T-cell (primary cell): ENCODE measurements around the gene ITPR1. TPM values are rescaled to one million over a fixed set of nuclear protein-coding genes. Genes with fewer than 3 reads are reported as not detected.

Source experiments
- ATAC-seq, 4 experiments: fragments of 200-7000 bp in 3 of 4; fragments of 150-1000 bp in 1 of 4; cut with Tn5 transposase; replicated peaks in 1 of 4; 1 replicate in 3 of 4; 2 replicates in 1 of 4; pipeline ENCODE4 v1.10.0; 2021; ENCODE audit warnings: moderate library complexity in 3 of 4, mild to moderate bottlenecking in 2 of 4, moderate number of reproducible peaks in 1 of 4
- CTCF ChIA-PET, 2 donors: fragments of 300-600 bp; sonication (Branson Sonifier 250); formaldehyde crosslinking; loops; one replicate each; lab custom pipeline; 2022; ENCODE audit warnings: antibody characterized with exemption in 2 of 2; lab: Charles Lee
- POLR2A ChIA-PET, 2 donors: fragments of 300-600 bp; sonication (Branson Sonifier 250); formaldehyde crosslinking; loops; one replicate each; lab custom pipeline; 2022; ENCODE audit warnings: antibody characterized with exemption in 2 of 2; lab: Charles Lee
- DNase-seq, 35 experiments: peaks; one replicate each; pipeline versions ENCODE4 v3.0.0 to v3.0.0-alpha.2; 2013 to 2023
- H3K27ac ChIP-seq: one replicate; pipeline ENCODE4 v1.5.1; 2013; ENCODE audit warnings: low read length
- H3K27me3 ChIP-seq, 2 experiments: replicated peaks in 1 of 2; 1 replicate in 1 of 2; 2 replicates in 1 of 2; pipeline versions ENCODE4 v1.6.1 to v1.7.0; 2013; ENCODE audit warnings: low read length in 1 of 2, mixed read lengths in 1 of 2; ENCODE audit not compliant: control insufficient read depth in 2 of 2, insufficient read depth in 2 of 2; ENCODE audit errors: extremely low read depth in 1 of 2
- H3K36me3 ChIP-seq, 2 donors: 1 replicate in 1 of 2; 2 replicates in 1 of 2; pipeline versions ENCODE4 v1.6.1 to v1.7.0; 2013; ENCODE audit warnings: low read length in 1 of 2; ENCODE audit not compliant: control insufficient read depth in 2 of 2, insufficient read depth in 1 of 2; ENCODE audit errors: extremely low read depth in 1 of 2
- H3K4me1 ChIP-seq, 2 experiments: 1 replicate in 1 of 2; 2 replicates in 1 of 2; pipeline versions ENCODE4 v1.6.1 to v1.7.0; 2013; ENCODE audit warnings: low read length in 2 of 2, mixed read lengths in 1 of 2; ENCODE audit not compliant: insufficient read depth in 2 of 2, control insufficient read depth in 1 of 2; ENCODE audit errors: extremely low read depth in 1 of 2
- H3K4me3 ChIP-seq, 2 donors: 1 replicate in 1 of 2; 2 replicates in 1 of 2; pipeline versions ENCODE4 v1.5.1 to v1.7.0; 2013; ENCODE audit warnings: mild to moderate bottlenecking in 2 of 2, low read length in 1 of 2, moderate library complexity in 1 of 2; ENCODE audit not compliant: control insufficient read depth in 1 of 2; ENCODE audit errors: extremely low read depth in 1 of 2
- H3K9me3 ChIP-seq: 2 replicates; pipeline ENCODE4 v1.7.0; 2013
- H3K27ac Mint-ChIP-seq, 2 donors: one replicate each; pipeline ENCODE4 v1.8.0; 2020 to 2021; ENCODE audit warnings: mild to moderate bottlenecking in 2 of 2, mixed read lengths in 2 of 2
- H3K27me3 Mint-ChIP-seq, 2 donors: one replicate each; pipeline ENCODE4 v1.8.0; 2021 to 2022; ENCODE audit warnings: mixed read lengths in 2 of 2
- H3K36me3 Mint-ChIP-seq: one replicate; pipeline ENCODE4 v1.8.0; 2021; ENCODE audit warnings: mixed read lengths
- H3K4me1 Mint-ChIP-seq, 3 donors: one replicate each; pipeline ENCODE4 v1.8.0; 2020 to 2022; ENCODE audit warnings: mixed read lengths in 3 of 3, mild to moderate bottlenecking in 1 of 3
- H3K4me3 Mint-ChIP-seq, 3 donors: one replicate each; pipeline ENCODE4 v1.8.0; 2020 to 2022; ENCODE audit warnings: mild to moderate bottlenecking in 3 of 3, mixed read lengths in 3 of 3, moderate library complexity in 3 of 3
- H3K9me3 Mint-ChIP-seq, 3 donors: one replicate each; pipeline ENCODE4 v1.8.0; 2020 to 2022; ENCODE audit warnings: mixed read lengths in 3 of 3
- WGBS: methylation state at CpG from one replicate; pipeline ENCODE4 v1.1.5; 2013; ENCODE audit warnings: missing lambda C conversion rate; ENCODE audit not compliant: insufficient coverage; 5-methylcytosine and 5-hydroxymethylcytosine counted together
- total RNA-seq, 35 experiments: library from RNA in 6 of 35; stranded (reverse) in 6 of 35; fragments of 120-200 nt in 1 of 35; gene quantifications; one replicate each; pipeline versions ENCODE4 v1.2.1 to v1.2.4 and lab custom pipeline; 2013 to 2026

The ITPR1 gene
- total RNA-seq, 5 donors from 2014 or later (not counting 1 experiment from before 2014, with no cell fraction given): 53.8 to 105 (median 73.1) TPM

GRCh38 chr3:4753073-4753691 is 260.0 kb downstream of the ITPR1 start:
- CTCF ChIA-PET: no interaction called here
- peaks cover 33 to 42% (median 38%) of the 10 kb centered on the region in 3 donors for H3K4me1 Mint-ChIP-seq
- WGBS: 93% methylated on average over 13 of the region's 15 CpGs
- Histone ChIP-seq H3K36me3 (peaks cover 0 to 20% of the 10 kb centered on the region in 2 donors), H3K4me3 (no peak overlapping the region), H3K4me1 (peaks cover 0 to 17% of the 10 kb centered on the region in 2 experiments), H3K9me3 (no peaks in the 10 kb centered on the region), H3K27ac (no peak overlapping the region), H3K27me3 (no peaks in the 10 kb centered on the region)
- ATAC-seq: no peak
- DNase-seq: no peak
- no peak overlapping the region for H3K27ac Mint-ChIP-seq
- H3K4me3 Mint-ChIP-seq: no peak overlapping the region
- H3K9me3 Mint-ChIP-seq: no peaks in the 10 kb centered on the region
- no peaks in the 10 kb centered on the region for H3K27me3 Mint-ChIP-seq
- peaks cover 64% of the 10 kb centered on the region for H3K36me3 Mint-ChIP-seq
- POLR2A ChIA-PET: no interaction called here

GRCh38 chr3:4754180-4755086 is 261.3 kb downstream of the ITPR1 start:
- Histone ChIP-seq H3K4me3 (no peak overlapping the region), H3K36me3 (peaks cover 0 to 19% of the 10 kb centered on the region in 2 donors), H3K27ac (no peak overlapping the region), H3K9me3 (no peaks in the 10 kb centered on the region), H3K4me1 (peaks cover 0 to 12% of the 10 kb centered on the region in 2 experiments), H3K27me3 (no peaks in the 10 kb centered on the region)
- ChIA-PET POLR2A (interaction anchor here in 1 of 2 donors (0.6 kb wide), 1 partner anchor 33 kb away, joined by 3 read pairs; no protein-coding TSS in a partner anchor), CTCF (interaction anchor here in 1 of 2 donors (0.7 kb wide), 1 partner anchor 599 kb away, joined by 4 read pairs; no protein-coding TSS in a partner anchor)
- 100% methylated on average over 5 of the region's 7 CpGs for WGBS
- Mint-ChIP-seq H3K4me1 (peaks cover 21 to 33% (median 28%) of the 10 kb centered on the region in 3 donors), H3K36me3 (peaks cover 64% of the 10 kb centered on the region), H3K27ac (no peak overlapping the region), H3K4me3 (no peak overlapping the region), H3K27me3 (no peaks in the 10 kb centered on the region), H3K9me3 (no peaks in the 10 kb centered on the region)
- ATAC-seq: no peak
- no peak for DNase-seq

GRCh38 chr3:4755566-4755965 is 262.4 kb downstream of the ITPR1 start:
- H3K27ac Mint-ChIP-seq: no peak overlapping the region
- no peak overlapping the region for H3K4me3 Mint-ChIP-seq
- no peaks in the 10 kb centered on the region for H3K9me3 Mint-ChIP-seq
- H3K36me3 Mint-ChIP-seq: peaks cover 70% of the 10 kb centered on the region
- Histone ChIP-seq H3K36me3 (peaks cover 4 to 23% of the 10 kb centered on the region in 2 donors), H3K9me3 (no peaks in the 10 kb centered on the region), H3K27me3 (no peaks in the 10 kb centered on the region), H3K4me3 (no peak overlapping the region), H3K4me1 (peaks cover 0 to 8% of the 10 kb centered on the region in 2 experiments), H3K27ac (no peak overlapping the region)
- ATAC-seq (no peak), DNase-seq (no peak)
- 100% methylated on average over 1 of the region's 4 CpGs for WGBS
- H3K27me3 Mint-ChIP-seq: no peaks in the 10 kb centered on the region
- CTCF ChIA-PET: interaction anchor here in 1 of 2 donors (1.3 kb wide), 1 partner anchor 44 kb away, joined by 3 read pairs; no protein-coding TSS in a partner anchor
- peaks cover 10 to 25% (median 18%) of the 10 kb centered on the region in 3 donors for H3K4me1 Mint-ChIP-seq
- POLR2A ChIA-PET: interaction anchor here in 1 of 2 donors (0.6 kb wide), 1 partner anchor 32 kb away, joined by 3 read pairs; no protein-coding TSS in a partner anchor

- ATAC-seq (no peak), DNase-seq (no peak)
- CTCF ChIA-PET: interaction anchor here (0.5 to 1.3 kb wide), 3 partner anchors 44 to 65 kb away, joined by 3 read pairs; no protein-coding TSS in a partner anchor
- Histone ChIP-seq H3K4me3 (no peak overlapping the region), H3K27me3 (no peaks in the 10 kb centered on the region), H3K27ac (no peak overlapping the region), H3K4me1 (peaks cover 0 to 5% of the 10 kb centered on the region in 2 experiments), H3K36me3 (peaks cover 4 to 30% of the 10 kb centered on the region in 2 donors), H3K9me3 (no peaks in the 10 kb centered on the region)
- Mint-ChIP-seq H3K27me3 (no peaks in the 10 kb centered on the region), H3K27ac (no peak overlapping the region), H3K9me3 (no peaks in the 10 kb centered on the region), H3K4me3 (no peak overlapping the region), H3K4me1 (peaks cover 3 to 19% (median 12%) of the 10 kb centered on the region in 3 donors), H3K36me3 (peaks cover 70% of the 10 kb centered on the region)
- POLR2A ChIA-PET: interaction anchor here in 1 of 2 donors (0.7 kb wide), 1 partner anchor 74 kb away, joined by 3 read pairs; no protein-coding TSS in a partner anchor
- WGBS: 82% methylated on average over 6 of the region's 10 CpGs
Observed at GRCh38 chr3:4756057-4756775, 263.1 kb downstream of the ITPR1 start.

- no peaks in the 10 kb centered on the region for H3K27me3 Mint-ChIP-seq
Observed at GRCh38 chr3:4756855-4757574, 263.9 kb downstream of the ITPR1 start.

More at GRCh38 chr3:4756855-4757574, 263.9 kb downstream of the ITPR1 start:
- no peak for DNase-seq
- 93% methylated on average over 2 of the region's 3 CpGs for WGBS
- no peak overlapping the region for H3K27ac ChIP-seq
- H3K4me1 ChIP-seq: peaks cover 0 to 4% of the 10 kb centered on the region in 2 experiments
- Mint-ChIP-seq H3K36me3 (peaks cover 75% of the 10 kb centered on the region), H3K27ac (no peak overlapping the region), H3K4me3 (no peak overlapping the region), H3K9me3 (no peaks in the 10 kb centered on the region), H3K4me1 (peaks cover 0 to 13% (median 6%) of the 10 kb centered on the region in 3 donors)
- no peaks in the 10 kb centered on the region for H3K27me3 ChIP-seq
- CTCF ChIA-PET: interaction anchor here (0.8 to 1.3 kb wide), 2 partner anchors 45 kb away, joined by 3 read pairs; no protein-coding TSS in a partner anchor
- peaks cover 4 to 35% of the 10 kb centered on the region in 2 donors for H3K36me3 ChIP-seq
- POLR2A ChIA-PET: no interaction called here
- ATAC-seq: no peak
- no peak overlapping the region for H3K4me3 ChIP-seq
- H3K9me3 ChIP-seq: no peaks in the 10 kb centered on the region
